Astrocyte (in vitro differentiated cells and primary cell): Measurements from ENCODE around the gene SYT3. TPM values are rescaled to one million over a fixed set of nuclear protein-coding genes. Genes with fewer than 3 reads are reported as not detected.

Experiments
- DNase-seq: peaks from one replicate; pipeline ENCODE4 v3.0.0-alpha.2; 2010; ENCODE audit warnings: low read depth
- FAIRE-seq: peaks from 2 replicates; lab custom pipeline; 2011; peaks lifted over from hg19 to GRCh38; lab: Jason Lieb, UNC
- H2AFZ ChIP-seq: 2 replicates; pipeline ENCODE4 v1.6.0; 2012; ENCODE audit warnings: low read depth, low read length, inconsistent platforms
- H3K27ac ChIP-seq: 2 replicates; pipeline ENCODE4 v1.5.1; 2011; ENCODE audit warnings: low read depth, low read length, inconsistent platforms
- H3K27me3 ChIP-seq: 2 replicates; pipeline ENCODE4 v1.6.0; 2011; ENCODE audit warnings: low read length, inconsistent platforms; ENCODE audit not compliant: insufficient read depth
- H3K36me3 ChIP-seq: 2 replicates; pipeline ENCODE4 v1.5.1; 2011; ENCODE audit warnings: low read length, inconsistent platforms; ENCODE audit not compliant: insufficient read depth
- H3K4me1 ChIP-seq: 2 replicates; pipeline ENCODE4 v1.5.1; 2011; ENCODE audit warnings: low read length, inconsistent platforms; ENCODE audit not compliant: insufficient read depth
- H3K4me2 ChIP-seq: 2 replicates; pipeline ENCODE4 v1.6.0; 2012; ENCODE audit warnings: low read length, inconsistent platforms
- H3K4me3 ChIP-seq: 2 replicates; pipeline ENCODE4 v1.5.1; 2011; ENCODE audit warnings: low read depth, mild to moderate bottlenecking, low read length, inconsistent platforms; ENCODE audit not compliant: insufficient read depth
- H3K79me2 ChIP-seq: 2 replicates; pipeline ENCODE4 v1.6.0; 2012; ENCODE audit warnings: mild to moderate bottlenecking, low read length, inconsistent platforms; ENCODE audit not compliant: insufficient read depth
- H3K9ac ChIP-seq: 2 replicates; pipeline ENCODE4 v1.6.0; 2012; ENCODE audit warnings: mild to moderate bottlenecking, low read length, inconsistent platforms
- H3K9me3 ChIP-seq: 2 replicates; pipeline ENCODE4 v1.5.1; 2012; ENCODE audit warnings: low read depth, mild to moderate bottlenecking, low read length, inconsistent platforms; ENCODE audit not compliant: insufficient read depth
- H4K20me1 ChIP-seq: 2 replicates; pipeline ENCODE4 v1.6.0; 2012; ENCODE audit warnings: low read length, inconsistent platforms; ENCODE audit not compliant: insufficient read depth
- H3K27ac Mint-ChIP-seq: one replicate; pipeline ENCODE4 v1.8.0; 2021; ENCODE audit warnings: mild to moderate bottlenecking, mixed read lengths; ENCODE audit not compliant: unreplicated experiment
- H3K27me3 Mint-ChIP-seq: one replicate; pipeline ENCODE4 v1.8.0; 2021; ENCODE audit warnings: low read depth, mixed read lengths; ENCODE audit not compliant: unreplicated experiment
- H3K36me3 Mint-ChIP-seq: one replicate; pipeline ENCODE4 v1.8.0; 2021; ENCODE audit warnings: low read depth, mixed read lengths; ENCODE audit not compliant: unreplicated experiment
- H3K4me1 Mint-ChIP-seq: one replicate; pipeline ENCODE4 v1.8.0; 2021; ENCODE audit warnings: low read depth, mixed read lengths; ENCODE audit not compliant: unreplicated experiment
- H3K4me3 Mint-ChIP-seq: one replicate; pipeline ENCODE4 v1.8.0; 2021; ENCODE audit warnings: mild to moderate bottlenecking, moderate library complexity, mixed read lengths; ENCODE audit not compliant: unreplicated experiment
- H3K9me3 Mint-ChIP-seq: one replicate; pipeline ENCODE4 v1.8.0; 2021; ENCODE audit warnings: mild to moderate bottlenecking, mixed read lengths; ENCODE audit not compliant: unreplicated experiment
- CTCF ChIP-seq: IDR thresholded peaks from 2 replicates; pipeline ENCODE4 v1.5.1; 2011; ENCODE audit warnings: low read depth, mild to moderate bottlenecking, inconsistent platforms, low read length, moderate library complexity; ENCODE audit not compliant: insufficient read depth
- EZH2 ChIP-seq: IDR thresholded peaks from 2 replicates; pipeline ENCODE4 v1.6.1; 2012; ENCODE audit warnings: mild to moderate bottlenecking, low read length, inconsistent platforms; ENCODE audit not compliant: insufficient read depth
- total RNA-seq: library from RNA; stranded (reverse); gene quantifications from 2 replicates; pipeline ENCODE4 v1.2.1, GENCODE V29; 2021

Gene SYT3
- total RNA-seq, 1 donor from 2014 or later: not detected

GRCh38 chr19:50670102-50670380, 30.4 kb upstream of the SYT3 start:
- no peak for FAIRE-seq
- H3K4me3 Mint-ChIP-seq: no peak overlapping the region
- H3K27me3 Mint-ChIP-seq: no peaks in the 10 kb centered on the region

GRCh38 chr19:50669302-50670101, 29.8 kb upstream of the SYT3 start:
- no peak overlapping the region for H3K27ac Mint-ChIP-seq
- no peak overlapping the region for H3K4me3 ChIP-seq
- H3K27me3 Mint-ChIP-seq: no peaks in the 10 kb centered on the region
- H3K4me3 Mint-ChIP-seq: no peak overlapping the region
- peaks cover 2% of the 10 kb centered on the region for H3K36me3 Mint-ChIP-seq
- no peak overlapping the region for H3K27ac ChIP-seq
- H3K4me2 ChIP-seq: no peak overlapping the region
- H3K4me1 Mint-ChIP-seq: no peaks in the 10 kb centered on the region
- no peak for FAIRE-seq
- H3K4me1 ChIP-seq: no peaks in the 10 kb centered on the region
- no peak overlapping the region for H3K9ac ChIP-seq
- DNase-seq: no peak
- H4K20me1 ChIP-seq: no peaks in the 10 kb centered on the region
- peaks cover 18% of the 10 kb centered on the region for H3K9me3 Mint-ChIP-seq
- H3K79me2 ChIP-seq: no peaks in the 10 kb centered on the region
- no peaks in the 10 kb centered on the region for H3K36me3 ChIP-seq
- no peak overlapping the region for H2AFZ ChIP-seq
- TF ChIP-seq EZH2 (no peak), CTCF (peak; percentile 57)
- H3K9me3 ChIP-seq: no peaks in the 10 kb centered on the region
- peaks cover 17% of the 10 kb centered on the region for H3K27me3 ChIP-seq

More at GRCh38 chr19:50670102-50670380, 30.4 kb upstream of the SYT3 start:
- no peaks in the 10 kb centered on the region for H3K4me1 ChIP-seq
- no peak for TF ChIP-seq EZH2
- TF ChIP-seq CTCF: no peak
- Mint-ChIP-seq H3K9me3 (peaks cover 18% of the 10 kb centered on the region), H3K27ac (no peak overlapping the region), H3K36me3 (peaks cover 2% of the 10 kb centered on the region), H3K4me1 (no peaks in the 10 kb centered on the region)
- no peaks in the 10 kb centered on the region for H3K9me3 ChIP-seq
- no peak for DNase-seq
- H3K79me2 ChIP-seq: no peaks in the 10 kb centered on the region
- no peak overlapping the region for H3K9ac ChIP-seq
- peaks cover 17% of the 10 kb centered on the region for H3K27me3 ChIP-seq
- no peaks in the 10 kb centered on the region for H3K36me3 ChIP-seq
- H3K4me2 ChIP-seq: no peak overlapping the region
- H3K27ac ChIP-seq: no peak overlapping the region
- no peak overlapping the region for H2AFZ ChIP-seq
- H3K4me3 ChIP-seq: no peak overlapping the region
- no peaks in the 10 kb centered on the region for H4K20me1 ChIP-seq

- DNase-seq (no peak), FAIRE-seq (no peak)
- Mint-ChIP-seq H3K36me3 (peaks cover 2% of the 10 kb centered on the region), H3K27me3 (no peaks in the 10 kb centered on the region), H3K9me3 (peaks cover 18% of the 10 kb centered on the region), H3K27ac (no peak overlapping the region), H3K4me1 (no peaks in the 10 kb centered on the region), H3K4me3 (no peak overlapping the region)
- no peak overlapping the region for H3K4me3 ChIP-seq
- H3K9me3 ChIP-seq: no peaks in the 10 kb centered on the region
- no peak overlapping the region for H3K4me2 ChIP-seq
- no peak overlapping the region for H3K9ac ChIP-seq
- no peak for TF ChIP-seq EZH2
- TF ChIP-seq CTCF: no peak
- H3K27me3 ChIP-seq: peaks cover 17% of the 10 kb centered on the region
- H2AFZ ChIP-seq: no peak overlapping the region
- H3K4me1 ChIP-seq: no peaks in the 10 kb centered on the region
- no peaks in the 10 kb centered on the region for H3K36me3 ChIP-seq
- no peaks in the 10 kb centered on the region for H3K79me2 ChIP-seq
- no peak overlapping the region for H3K27ac ChIP-seq
- no peaks in the 10 kb centered on the region for H4K20me1 ChIP-seq
Measured at GRCh38 chr19:50668879-50669278, 29.2 kb upstream of the SYT3 start.
